AG08395 (cell line): Measurements from ENCODE around the gene STAMBPL1.
"Not testable (repeated sequence)": the region's sequence is repeated elsewhere in the genome, so short reads cannot be mapped to it uniquely, and the experiment has no call there.

Experiments
- DNase-seq: peaks from one replicate; pipeline ENCODE4 v3.0.0; 2012; ENCODE audit warnings: mixed read lengths, low spot score

Gene STAMBPL1

DNA sequence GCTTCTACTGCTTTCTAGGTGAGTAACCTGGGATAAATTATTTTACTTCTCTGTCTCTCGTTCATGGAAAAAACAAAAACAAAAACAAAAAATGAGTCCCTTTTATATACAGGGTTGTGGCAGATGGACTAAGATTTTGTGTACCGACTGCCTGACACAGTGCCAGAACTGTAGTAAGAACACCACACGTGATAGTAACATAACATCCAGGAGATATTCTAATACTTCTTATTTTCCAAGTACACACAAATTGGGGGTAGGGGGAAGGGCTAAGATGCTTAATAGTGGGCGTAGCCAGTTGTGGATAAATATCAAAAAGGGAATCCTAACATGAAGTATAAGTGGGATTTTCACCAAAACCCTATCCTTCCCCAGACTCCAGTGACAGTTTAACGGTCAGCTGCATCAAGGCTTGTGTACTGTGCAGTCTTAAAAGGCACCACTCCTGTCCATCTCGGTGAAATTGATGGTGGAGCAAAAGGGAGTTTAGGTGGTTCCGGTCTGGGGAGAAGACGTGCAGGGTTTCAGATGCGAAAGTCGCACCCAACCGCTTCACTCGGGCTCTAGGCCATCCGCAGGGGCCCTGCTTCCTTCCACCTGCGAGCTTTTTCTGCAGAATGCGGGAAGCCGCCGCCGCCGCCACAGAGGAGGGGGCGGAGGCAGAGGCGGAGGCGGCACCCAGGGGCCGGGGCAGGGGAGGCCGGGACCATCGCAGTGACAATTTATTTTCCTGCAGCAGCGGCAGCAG, at the start of gene STAMBPL1:
TSS of gene STAMBPL1 (plus strand) at position 712 of the 748 bp plus-strand sequence. CDS start 21,464 bp downstream, outside the sequence.
- peak; percentile 24 for DNase-seq

DNA sequence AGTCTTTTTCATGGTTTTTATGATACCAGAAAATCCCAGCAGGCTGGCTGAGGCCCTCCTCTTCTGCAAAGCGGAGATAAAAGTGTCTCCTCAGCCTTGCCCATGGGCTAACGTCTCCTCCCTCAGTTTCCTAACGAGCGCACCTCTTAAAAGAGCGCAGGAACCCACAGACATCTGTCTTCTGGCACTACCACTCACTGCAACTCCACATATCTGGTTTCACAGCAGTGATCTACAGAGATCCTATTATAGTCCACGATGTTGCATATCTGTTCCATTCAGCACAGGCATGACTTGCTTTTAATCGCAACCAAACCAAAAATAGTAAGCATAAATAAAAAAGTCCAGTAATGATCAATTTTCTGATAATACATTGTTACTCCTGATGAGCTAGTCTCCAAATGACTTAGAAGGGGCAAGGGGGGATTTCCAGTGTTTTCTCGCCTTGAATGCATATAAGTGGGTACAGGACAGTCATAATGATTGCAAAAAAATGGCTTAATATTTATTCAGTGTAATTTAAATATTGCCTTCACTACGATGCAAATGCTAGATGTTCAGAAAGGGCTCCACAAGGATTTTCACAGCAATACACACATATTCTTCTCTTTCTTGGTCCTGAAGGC, 49.3 kb upstream of the STAMBPL1 start:
- DNase-seq: no peak

GRCh38 chr10:88831709-88832108, 48.3 kb upstream of the STAMBPL1 start:
- DNase-seq: no peak

GRCh38 chr10:88832376-88832775, 47.7 kb upstream of the STAMBPL1 start:
- no peak for DNase-seq

GRCh38 chr10:88833156-88833555, 46.9 kb upstream of the STAMBPL1 start:
- no peak for DNase-seq

GRCh38 chr10:88833723-88834122, 46.3 kb upstream of the STAMBPL1 start:
- no peak for DNase-seq

DNA sequence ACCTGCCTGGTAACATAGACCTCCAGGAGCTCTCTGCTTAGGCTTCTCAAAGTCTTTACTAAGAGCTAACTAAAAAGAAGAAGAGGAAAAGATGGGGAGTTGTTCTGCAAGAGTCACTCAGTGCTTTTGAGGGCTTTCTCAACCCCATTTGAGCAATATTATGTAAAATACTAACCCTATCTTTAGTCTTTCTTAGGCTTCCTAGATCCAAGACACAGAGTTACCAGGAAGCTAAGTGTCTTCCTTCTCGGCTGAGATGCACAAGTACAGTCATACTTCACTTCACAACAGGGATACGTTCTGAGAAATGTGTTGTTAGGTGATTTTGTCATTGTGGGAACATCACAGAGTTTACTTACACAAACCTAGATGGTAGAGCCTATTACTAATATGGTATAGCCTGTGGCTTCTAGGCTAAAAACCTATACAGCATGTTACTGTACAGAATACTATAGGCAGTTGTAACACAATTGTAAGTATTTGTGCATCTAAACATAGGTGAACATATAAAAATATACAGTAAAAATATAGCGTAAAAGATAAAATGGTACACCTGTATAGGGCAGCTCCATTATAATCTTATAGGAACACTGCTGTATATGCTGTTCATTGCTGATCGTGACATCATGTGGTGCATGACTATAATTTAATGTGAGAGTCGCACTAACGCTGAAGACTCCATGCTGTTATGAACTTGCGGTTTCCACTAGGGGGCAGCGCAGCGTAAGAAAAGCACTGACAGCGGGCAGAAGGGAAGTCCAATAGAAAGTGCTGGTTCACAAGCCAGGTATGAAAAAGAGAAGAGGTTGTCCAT, 44.7 kb upstream of the STAMBPL1 start:
- peak; percentile 85 for DNase-seq

- no peak for DNase-seq
These were observed 44.2 kb upstream of the STAMBPL1 start for GRCh38 chr10:88835910-88836221.

- DNase-seq: not testable (repeated sequence)
These were observed 42.4 kb upstream of the STAMBPL1 start for GRCh38 chr10:88837632-88838031.

GRCh38 chr10:88838766-88839350, 41.2 kb upstream of the STAMBPL1 start:
- no peak for DNase-seq

GRCh38 chr10:88840104-88840503, 39.9 kb upstream of the STAMBPL1 start:
- DNase-seq: no peak

DNA sequence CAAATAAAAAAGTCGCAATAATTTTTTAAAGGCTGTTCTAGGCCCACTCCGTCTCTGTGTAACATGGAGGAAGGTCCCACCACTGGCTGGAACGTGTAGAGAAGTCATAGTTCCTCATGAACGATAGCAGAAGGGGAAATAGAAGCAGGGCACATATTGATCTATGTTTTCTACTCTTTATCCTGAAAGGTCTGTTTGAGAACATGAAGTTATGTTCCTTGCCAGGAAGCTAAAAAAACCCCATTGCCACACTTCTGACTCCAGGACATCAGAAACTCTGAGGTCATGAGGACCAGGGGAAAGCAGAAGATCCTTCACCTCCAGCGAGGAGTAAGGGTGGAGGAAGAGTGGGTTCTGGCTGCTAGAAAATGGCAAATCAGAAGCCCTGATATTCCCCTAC, 39.2 kb upstream of the STAMBPL1 start:
- no peak for DNase-seq

DNA sequence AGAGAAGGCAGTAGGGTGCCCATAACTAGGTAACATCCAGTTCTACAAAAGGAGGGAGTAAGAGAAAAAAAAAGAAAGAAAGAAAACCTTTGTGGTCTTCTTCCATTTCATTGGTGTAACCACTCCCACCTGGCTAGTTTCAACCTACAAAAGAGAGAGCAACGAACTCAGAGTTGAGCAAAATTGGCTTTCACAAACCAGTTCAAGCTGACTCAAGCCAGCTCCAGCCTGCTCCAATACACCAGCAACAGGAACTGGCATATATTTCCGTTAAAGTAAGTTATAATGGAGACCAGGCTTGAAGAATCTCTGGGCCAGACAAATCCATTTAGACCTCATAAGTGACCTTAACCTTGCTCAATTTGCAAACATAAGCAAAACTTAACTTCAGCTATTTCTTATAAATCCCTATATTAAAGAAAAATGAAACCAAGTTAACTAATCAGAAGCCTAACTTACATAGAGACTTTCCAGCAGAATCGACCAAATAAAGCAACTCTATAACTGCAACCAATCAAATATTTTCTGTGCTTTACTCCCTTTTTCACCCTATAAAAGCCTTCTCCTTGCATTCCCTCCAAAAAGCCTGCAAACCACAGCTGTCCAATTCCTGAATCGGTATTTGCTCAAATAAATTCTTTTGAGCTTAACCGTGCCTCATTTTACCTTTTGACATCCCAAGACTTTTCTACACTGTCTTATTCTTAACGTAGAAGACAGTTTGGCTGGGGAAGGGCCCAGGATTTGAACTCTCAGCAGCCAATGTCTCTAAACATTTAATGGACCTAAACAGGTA, 38.5 kb upstream of the STAMBPL1 start:
- DNase-seq: no peak

DNA sequence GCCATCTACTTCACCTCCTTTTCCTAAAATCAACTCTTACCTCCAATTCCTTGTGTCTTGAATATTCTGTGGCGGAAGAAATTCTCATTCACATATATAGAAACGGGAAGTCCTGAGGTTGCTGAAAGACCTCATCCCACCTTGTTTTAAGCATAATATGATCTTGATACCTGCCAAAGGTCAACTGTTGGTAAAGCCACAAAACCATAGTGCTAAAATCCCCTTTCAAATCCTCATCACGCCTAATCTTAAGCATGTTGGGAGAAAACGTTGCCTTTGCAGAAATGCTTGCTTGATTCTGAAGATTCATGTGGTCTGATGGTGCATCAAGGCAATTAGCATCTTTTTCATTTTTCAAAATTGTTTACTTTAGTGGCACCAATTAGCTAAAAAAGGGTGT, 36.9 kb upstream of the STAMBPL1 start:
- no peak for DNase-seq

DNA sequence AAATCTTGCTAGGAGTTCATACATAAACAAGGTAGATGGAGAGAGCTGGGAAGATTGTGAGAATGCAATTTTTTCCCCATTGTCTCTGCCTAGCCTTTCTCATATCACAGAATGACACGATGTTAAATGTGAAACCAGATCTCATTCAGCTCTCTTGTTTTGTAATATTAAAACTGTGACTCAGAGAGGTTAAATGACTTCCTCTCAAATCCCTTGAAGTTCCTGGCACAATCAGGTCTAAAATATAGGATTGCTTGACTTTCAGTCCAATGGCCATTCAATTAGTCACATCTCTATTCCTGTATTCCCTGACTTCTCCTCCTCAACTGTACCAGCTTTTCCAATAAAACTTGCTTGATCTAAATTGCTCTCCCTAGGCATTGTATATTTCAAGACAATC, 31.5 kb upstream of the STAMBPL1 start:
- DNase-seq: peak; percentile 68

- DNase-seq: peak; percentile 31
These were observed 30.8 kb upstream of the STAMBPL1 start for GRCh38 chr10:88849234-88849633.

DNA sequence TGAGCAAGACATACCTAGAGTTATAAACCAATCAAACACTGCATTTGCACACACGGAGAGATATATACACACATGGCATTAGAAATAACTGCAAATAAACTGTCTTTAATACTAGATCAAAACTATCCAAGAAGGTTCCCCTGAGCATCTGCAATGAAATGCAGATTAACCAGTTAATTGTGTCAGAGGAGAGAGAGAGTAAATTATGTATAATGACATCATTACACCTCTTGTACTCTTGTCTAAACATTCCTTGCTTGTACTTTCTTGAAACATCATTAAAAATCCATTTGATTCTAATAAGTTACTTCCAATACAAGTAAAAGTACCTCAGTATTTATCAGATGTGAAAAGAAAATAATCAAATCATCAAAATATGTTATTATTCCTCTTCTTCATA, 29.3 kb upstream of the STAMBPL1 start:
- no peak for DNase-seq

- peak; percentile 17 for DNase-seq
These were observed 28.3 kb upstream of the STAMBPL1 start, which contains the start of gene ANKRD22 for GRCh38 chr10:88851706-88852105. TSS of gene ANKRD22 (minus strand) at chr10:88851844. CDS start at chr10:88851607, 237 bp downstream.

DNA sequence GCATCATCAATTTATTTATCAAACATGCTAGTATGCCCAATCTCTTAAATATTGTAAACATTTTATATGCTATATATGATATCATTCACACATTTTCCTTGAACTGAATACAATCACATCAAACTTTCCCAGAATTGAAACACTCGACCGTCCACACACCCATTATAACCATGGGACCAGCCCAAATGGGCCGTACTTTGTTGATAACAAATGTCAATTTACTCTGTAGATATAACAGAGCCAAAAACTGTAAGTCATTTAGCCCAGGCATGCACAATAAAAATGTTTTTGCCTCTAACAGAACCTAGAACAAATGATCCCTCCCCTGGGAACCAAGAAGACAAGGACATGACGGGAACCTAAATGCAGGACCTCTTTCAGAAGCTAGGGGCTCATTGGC, 27.7 kb upstream of the STAMBPL1 start:
- no peak for DNase-seq

DNA sequence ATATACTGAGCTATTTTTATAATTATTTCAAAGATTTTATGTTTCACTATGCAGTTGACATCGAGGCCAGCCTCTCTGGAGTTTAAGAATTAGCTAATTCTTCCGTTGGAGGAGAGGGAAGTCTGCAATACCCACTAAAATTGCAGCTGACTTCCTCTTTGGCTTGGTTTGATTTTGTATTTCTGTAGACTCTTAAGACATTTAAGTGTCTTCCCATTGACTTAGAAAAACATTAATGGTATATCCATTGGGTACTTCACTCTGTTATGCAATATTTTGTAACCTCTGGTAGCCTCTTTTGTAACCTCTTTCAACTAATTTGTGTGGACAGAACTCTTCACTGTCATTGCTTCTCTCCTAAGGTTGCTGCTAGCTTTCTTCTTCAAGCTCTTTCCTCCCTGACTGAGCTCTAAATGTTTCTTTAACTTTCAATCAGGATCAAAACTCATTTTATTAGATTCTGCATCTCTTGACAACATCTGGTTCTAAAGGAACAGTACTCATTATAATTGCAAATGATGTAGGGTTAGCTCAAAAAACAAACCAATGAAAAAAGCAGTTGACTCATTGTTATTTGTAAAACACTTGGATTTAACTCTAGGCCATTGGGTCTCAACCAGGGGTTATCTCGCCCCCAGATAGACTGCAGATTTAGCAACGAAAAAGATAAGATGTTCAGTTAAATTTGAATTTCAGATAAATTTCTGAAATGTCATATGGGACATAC, 26.7 kb upstream of the STAMBPL1 start:
- no peak for DNase-seq

GRCh38 chr10:88854684-88855083, 25.4 kb upstream of the STAMBPL1 start:
- DNase-seq: no peak
